ENCODE measurements around the gene TP73.

- no peak for TF ChIP-seq TAF1 (IDR thresholded peaks at IDR 0.05; ENCODE audit: borderline replicate concordance, insufficient read depth, low read length)
- TF ChIP-seq, protein P1, sequence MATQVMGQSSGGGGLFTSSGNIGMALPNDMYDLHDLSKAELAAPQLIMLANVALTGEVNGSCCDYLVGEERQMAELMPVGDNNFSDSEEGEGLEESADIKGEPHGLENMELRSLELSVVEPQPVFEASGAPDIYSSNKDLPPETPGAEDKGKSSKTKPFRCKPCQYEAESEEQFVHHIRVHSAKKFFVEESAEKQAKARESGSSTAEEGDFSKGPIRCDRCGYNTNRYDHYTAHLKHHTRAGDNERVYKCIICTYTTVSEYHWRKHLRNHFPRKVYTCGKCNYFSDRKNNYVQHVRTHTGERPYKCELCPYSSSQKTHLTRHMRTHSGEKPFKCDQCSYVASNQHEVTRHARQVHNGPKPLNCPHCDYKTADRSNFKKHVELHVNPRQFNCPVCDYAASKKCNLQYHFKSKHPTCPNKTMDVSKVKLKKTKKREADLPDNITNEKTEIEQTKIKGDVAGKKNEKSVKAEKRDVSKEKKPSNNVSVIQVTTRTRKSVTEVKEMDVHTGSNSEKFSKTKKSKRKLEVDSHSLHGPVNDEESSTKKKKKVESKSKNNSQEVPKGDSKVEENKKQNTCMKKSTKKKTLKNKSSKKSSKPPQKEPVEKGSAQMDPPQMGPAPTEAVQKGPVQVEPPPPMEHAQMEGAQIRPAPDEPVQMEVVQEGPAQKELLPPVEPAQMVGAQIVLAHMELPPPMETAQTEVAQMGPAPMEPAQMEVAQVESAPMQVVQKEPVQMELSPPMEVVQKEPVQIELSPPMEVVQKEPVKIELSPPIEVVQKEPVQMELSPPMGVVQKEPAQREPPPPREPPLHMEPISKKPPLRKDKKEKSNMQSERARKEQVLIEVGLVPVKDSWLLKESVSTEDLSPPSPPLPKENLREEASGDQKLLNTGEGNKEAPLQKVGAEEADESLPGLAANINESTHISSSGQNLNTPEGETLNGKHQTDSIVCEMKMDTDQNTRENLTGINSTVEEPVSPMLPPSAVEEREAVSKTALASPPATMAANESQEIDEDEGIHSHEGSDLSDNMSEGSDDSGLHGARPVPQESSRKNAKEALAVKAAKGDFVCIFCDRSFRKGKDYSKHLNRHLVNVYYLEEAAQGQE (IDR thresholded peaks at IDR 0.05; ENCODE audit: insufficient read depth in 1 of 2, low read depth in 2 of 2, low read length in 2 of 2) = no peak
- TF ChIP-seq POLR2AphosphoS5 (IDR thresholded peaks at IDR 0.05; ENCODE audit: low read depth, low read length) = no peak
- no peak for TF ChIP-seq SIN3A (IDR thresholded peaks at IDR 0.05; ENCODE audit: borderline replicate concordance, insufficient read depth, low read length)
- no peak for TF ChIP-seq FOXP2 (optimal IDR thresholded peaks at IDR 0.05; ENCODE audit: borderline replicate concordance, extremely low read depth, extremely low read length, insufficient read depth)
These were observed 28.7 kb upstream of the TP73 start for GRCh38 chr1:3623441-3624199.
